Activated gamma-delta T cell (primary cell): ENCODE results near the gene THBD.

Source experiments
- DNase-seq: peaks from one replicate; lab custom pipeline; 2025; lab: John Stamatoyannopoulos, UW

The THBD gene

DNA sequence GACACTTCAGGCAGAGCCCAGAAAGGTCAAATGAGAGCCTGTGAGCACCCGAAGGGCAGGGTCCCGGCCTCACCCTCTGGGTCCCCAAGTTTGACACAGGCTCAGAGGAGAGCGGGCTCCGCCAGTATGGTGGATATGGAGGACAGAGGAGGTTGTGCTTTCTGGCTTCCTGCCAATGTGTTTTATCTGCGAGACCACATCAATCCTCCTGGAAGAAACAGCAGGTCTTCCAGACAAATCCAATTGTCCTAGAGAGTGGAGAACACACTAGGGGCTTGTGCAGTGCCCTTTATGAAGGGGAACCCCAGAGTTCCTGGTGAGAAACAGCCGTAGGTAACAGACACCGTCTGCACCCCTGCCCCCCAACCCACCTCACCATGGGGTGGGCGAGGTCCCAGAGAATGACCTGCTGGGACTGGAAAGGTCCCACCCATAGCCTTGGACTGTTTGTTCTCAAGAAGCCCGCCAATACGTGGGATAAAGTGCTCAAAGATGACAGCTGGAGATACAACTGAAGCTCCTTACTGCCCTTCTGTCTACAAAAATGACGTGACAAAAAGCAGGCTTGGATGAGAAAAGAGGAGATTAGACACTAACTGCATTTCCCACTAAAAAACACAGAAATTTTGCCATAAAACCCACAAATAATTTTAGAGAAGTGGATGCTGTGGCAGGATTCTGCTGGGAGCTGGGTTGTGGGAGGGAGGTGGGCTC lies 38.3 kb downstream of the THBD start:
- DNase-seq: no peak

DNA sequence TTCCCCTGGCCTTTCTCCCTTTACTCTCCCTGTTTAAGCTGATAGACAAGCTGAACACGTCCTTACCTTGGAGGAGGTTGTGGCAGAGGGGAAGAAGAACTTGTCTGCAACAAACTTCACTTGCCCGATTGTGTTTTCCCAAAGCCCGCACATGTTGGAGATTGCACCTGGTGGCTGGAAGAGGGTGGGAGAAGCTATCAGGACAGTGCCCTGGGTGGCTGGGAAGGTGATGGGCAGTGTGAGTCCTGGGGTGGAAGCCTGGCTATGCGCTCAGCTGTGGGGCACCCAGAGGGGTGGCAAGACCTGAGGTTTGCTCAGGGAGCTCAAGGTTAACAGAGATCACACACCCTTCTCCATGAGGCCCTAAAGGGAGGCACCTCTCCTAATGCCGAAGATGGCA lies 39.4 kb downstream of the THBD start:
- no peak for DNase-seq

DNA sequence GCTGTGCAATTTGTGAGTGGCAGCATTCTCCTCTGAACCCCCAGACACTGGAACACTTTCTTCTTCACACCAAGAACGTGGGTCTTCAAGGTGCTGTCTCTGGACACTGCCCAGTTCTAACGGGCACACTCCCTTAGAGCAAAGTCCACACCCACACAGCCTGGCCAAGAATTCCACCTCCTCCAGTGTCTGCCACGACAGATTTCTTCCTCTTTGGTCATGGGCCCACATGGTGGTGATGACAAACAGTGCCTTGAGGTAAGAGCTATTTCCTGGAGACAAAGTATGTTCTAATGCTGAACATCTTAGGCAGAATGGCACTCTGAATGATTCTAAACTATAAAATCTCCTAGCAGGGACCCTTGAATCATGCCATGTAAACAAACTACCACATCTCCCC lies 39.8 kb downstream of the THBD start:
- DNase-seq: no peak

DNA sequence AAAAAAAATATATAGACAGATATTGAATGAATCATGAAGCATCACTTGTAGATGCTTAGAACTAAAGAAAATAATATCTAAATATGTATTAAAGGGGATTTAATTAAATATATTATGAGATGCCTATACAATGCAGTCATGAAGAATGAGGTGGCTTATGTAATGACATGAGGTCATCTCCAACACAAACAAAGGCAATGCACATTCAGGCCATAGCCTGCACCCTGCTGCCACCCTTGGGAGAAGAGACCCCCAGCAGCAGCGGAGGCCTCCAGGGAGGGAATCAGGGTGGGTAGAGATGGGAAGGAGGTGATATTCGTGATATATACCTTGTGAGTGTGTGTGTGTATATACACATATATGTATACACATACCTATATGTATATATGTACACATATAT lies 40.8 kb downstream of the THBD start:
- no peak for DNase-seq

DNA sequence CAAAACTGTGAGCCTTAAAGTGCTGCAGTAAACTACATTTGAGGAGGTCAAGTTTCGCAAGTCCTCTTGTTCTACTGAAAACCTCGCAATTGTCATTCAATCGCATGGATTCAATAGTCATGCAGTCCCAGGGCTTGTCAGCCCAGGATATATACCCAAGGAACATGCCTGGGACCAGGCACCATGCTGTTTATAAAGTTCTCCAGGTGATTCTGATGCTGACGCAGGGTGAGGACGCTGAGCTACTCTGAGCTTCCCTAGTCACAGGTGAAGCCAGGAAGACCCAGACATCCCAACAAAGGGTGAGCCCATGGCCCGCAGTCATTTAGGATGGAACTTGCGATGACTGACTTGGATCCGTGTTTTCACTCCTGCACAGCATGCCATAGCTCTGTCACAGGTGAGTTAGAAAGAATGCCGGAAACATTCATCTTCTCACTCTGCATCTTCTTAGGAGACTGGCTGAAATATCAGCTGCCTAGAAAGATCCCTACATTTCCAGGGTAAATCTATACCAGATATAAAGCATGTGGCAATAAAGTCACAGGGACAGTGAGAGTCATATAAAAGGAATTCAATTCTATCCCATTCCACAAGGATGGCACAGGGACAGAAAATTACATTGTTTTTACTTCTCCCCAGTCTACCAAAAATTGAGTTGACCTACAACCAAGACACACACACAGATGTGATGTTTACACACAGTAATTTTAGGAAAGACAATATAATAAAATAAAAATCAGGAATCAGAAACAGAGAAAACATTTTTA lies 41.4 kb downstream of the THBD start:
- DNase-seq: no peak

DNA sequence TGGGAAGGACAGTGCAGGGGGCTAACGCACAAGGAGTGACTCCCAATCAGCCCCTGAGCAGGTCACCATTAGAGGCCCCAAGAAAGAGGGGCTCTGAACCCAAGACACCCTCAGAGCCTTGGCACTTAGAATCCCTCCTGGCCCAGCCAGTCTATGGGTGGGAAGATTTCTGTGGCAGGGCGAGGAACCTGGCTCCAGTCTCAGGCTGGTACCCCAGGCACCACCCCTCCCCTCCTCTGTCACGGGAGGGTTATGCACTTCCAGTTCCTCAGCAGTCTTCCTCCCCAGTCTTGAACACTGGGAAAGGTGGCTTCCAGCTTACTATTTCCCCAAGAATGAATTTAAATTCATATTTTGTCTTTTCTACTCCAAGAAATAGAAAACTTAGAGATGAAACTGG lies 42.0 kb downstream of the THBD start:
- DNase-seq: no peak

DNA sequence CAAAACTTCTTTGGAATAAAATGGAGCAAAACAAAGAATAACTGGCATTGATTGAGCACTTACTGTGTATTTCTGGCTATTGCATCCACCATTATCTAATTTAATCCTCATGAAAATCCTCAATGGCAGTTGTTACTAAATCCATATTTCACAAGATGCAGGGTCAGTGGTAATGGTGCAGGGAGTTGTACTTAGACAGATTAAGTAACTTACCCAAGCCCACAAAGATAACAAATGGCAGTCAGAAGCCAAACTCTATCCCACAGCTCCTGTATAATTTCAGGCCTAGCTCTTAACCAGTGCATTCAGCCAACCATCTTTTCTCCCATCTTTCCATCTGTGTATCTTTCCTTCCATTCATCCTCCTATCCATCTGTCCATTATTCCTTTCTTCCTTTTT lies 43.7 kb downstream of the THBD start:
- DNase-seq: no peak

DNA sequence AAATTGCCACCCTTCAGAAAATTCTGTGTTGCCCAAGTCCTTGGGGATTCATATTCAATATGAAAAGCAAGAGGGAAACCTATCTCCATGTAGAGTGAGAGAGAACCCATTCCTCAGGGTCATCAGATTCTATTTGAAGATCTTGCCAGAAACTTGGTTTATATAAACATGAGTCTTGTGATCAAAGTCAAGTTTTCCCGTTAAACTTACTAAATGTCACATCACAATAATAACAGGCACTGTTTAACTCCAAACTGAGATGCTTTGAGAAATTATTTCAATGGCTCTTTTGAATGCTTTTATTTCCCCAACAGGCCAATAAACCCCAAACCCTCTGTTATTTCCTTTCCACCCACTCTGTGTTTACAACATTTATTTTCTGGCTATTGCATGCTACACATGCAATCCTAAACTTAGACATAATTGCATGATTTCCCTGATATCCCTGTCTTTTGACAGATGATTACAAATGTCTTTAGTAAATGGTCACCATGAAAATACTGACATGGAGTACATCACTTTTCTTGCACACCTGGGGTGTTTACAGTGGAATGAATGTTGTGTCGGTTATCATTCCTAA lies 45.5 kb downstream of the THBD start:
- no peak for DNase-seq

DNA sequence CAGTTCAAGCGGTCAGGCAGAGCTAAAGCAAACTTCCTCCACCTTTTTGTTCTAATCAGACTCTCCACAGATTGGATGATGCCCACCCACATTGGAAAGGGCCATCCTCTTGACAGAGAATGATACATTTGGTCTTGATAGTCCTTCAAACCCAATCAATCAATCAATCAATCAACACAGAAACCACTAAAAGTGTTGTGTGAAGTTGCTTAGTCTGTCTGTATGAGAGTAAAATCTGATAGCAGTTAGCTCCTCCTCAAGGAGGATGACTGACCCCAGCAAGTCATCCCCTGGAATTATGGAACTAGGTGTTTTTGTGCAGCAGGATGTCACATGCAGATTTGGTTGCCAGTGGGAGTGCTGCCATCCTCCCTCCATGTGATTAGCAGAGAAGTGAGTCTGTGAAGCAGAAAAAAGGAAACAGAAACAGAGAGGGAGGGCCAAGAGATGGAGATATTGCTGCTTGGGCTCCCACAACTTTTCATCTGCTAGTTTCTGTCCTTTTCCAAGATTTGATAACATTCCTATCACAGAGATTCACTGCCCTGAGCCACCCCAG lies 46.3 kb downstream of the THBD start:
- no peak for DNase-seq

DNA sequence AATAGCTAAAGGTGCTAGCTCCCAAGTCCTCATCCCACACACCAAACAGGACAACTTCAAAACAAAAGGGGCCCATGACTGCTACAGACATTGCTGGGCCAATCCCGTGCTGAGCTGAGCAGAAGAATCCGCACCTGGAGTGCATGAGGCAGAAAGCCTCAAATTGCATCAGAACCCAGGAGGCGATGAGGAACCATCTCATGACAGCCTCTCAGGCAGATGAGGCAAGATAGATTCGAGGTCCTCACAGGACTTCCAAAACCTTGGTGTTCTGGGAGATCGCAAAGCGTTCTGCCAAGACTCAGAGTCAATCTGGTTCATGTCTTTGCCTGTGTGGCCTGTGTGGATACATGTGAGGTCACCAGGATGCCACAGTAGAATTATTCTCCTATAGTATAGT lies 47.2 kb downstream of the THBD start:
- no peak for DNase-seq

DNA sequence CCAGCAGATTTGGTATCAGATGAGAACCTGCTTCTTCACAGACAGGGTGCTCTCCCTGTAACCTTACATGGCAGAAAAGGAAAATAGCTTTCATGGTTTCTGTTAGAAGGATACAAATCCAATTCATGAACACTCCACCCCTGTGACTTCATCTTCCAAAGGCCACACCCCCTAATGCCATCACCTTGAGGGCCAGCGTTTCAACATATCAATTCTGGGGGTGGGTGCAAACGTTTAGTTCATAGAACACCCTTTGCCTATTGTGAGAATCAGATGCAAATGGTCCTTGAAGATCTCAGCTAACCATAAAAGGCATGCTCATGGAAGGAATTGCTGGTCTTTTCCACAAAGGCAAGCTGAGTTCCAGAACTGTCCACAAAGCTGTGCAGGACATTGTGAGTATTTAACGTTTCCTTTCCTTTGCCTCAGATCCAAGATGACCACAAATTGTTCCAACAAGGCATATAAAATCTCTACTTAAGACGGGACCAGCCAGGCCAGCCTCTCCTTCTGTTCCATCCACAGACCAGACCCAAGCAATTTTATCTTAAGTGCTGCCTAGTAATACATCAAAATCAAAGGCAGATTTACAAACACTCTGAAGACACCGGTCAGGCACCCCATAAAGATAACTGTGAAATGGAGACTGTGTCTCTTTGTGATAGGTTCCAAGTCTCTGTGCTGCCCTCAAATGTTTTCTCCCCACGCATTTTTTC lies 49.1 kb downstream of the THBD start:
- DNase-seq: no peak

DNA sequence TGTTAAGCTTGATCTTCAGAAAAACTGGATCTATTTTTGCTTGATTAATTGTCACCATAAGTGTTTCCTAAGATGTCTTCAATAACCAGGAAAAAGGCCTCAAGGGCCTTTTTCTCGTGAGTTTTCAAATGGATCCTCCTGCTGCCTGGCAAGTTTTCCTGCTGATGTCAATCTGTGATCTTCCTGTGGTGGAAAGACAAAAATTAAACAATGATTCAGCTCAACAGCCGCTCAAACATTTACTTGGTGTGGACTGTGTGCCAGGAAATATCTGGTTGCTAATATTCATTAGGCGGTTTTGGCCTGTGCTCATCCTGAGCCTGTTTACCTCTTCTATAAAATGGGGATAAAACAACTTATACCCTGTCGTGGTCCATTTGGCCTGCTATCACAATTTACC lies 49.7 kb downstream of the THBD start:
- no peak for DNase-seq

DNA sequence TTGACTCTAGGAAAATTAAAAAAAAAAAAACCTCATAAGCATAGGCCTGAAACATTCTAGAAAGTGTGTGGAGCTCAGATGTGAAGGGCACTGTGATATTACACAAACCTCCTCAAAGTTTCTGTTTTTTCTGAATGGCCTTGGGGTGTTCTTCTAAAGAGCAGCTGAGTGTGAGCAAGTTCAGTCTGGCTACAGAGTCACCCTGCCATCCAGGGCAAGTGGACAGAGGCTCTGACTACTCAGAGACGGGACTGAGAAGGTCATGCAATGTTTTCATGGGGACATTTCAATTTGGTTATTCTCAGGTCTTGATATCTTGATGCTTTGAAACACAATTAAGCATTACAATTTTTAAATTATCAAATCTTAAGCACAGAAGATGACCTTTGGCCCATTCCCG lies 51.0 kb downstream of the THBD start:
- no peak for DNase-seq

DNA sequence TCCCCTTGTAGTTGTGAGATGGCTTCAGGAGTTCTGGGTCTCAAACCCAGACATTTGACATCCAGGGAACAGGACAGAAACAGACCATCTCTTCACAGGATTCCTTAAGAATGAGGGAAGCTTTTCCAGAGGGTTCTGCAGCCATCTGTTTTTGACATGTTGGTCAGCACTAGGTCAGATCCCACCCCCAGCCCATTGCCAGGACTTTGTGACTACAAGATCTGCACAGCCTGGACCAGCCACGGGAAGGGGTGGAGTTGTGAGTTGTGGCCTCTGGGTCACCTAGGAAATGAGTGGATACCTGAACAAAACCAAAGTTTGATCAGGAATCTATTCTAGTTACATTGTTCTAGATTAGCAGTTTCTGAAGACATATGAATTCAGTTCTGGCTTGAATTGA lies 53.5 kb downstream of the THBD start:
- no peak for DNase-seq
